Mesenchymal stem cell (in vitro differentiated cells and primary cell): ENCODE data around the gene PAPOLB.
A peak's percentile ranks its signal among the peaks of the same experiment; 100 is the strongest.

Experiments
- DNase-seq: peaks from one replicate; pipeline ENCODE4 v3.0.0-alpha.2; 2013
- H2AFZ ChIP-seq: one replicate; pipeline ENCODE4 v1.6.1; 2013; ENCODE audit warnings: low read depth, mild to moderate bottlenecking, control low read depth, inconsistent platforms, low read length, moderate library complexity
- H2AK5ac ChIP-seq: 2 replicates; pipeline ENCODE4 v1.6.1; 2013; ENCODE audit warnings: low read length, moderate library complexity, mild to moderate bottlenecking, inconsistent platforms; ENCODE audit not compliant: severe bottlenecking
- H2BK120ac ChIP-seq: one replicate; pipeline ENCODE4 v1.6.1; 2013; ENCODE audit warnings: low read depth, mild to moderate bottlenecking, inconsistent platforms, low read length, moderate library complexity
- H2BK12ac ChIP-seq, 2 experiments: one replicate each; pipeline ENCODE4 v1.6.1; 2013; ENCODE audit warnings: inconsistent platforms in 2 of 2, low read length in 2 of 2, mild to moderate bottlenecking in 2 of 2, moderate library complexity in 2 of 2, control low read depth in 1 of 2
- H2BK15ac ChIP-seq: one replicate; pipeline ENCODE4 v1.6.1; 2013; ENCODE audit warnings: mild to moderate bottlenecking, low read depth, inconsistent platforms; ENCODE audit not compliant: poor library complexity, severe bottlenecking
- H2BK5ac ChIP-seq: 2 replicates; pipeline ENCODE4 v1.6.1; 2013; ENCODE audit warnings: low read depth, mild to moderate bottlenecking, low read length, control low read depth, inconsistent platforms; ENCODE audit not compliant: poor library complexity, severe bottlenecking
- H3K14ac ChIP-seq, 2 experiments: one replicate each; pipeline ENCODE4 v1.6.1; 2013; ENCODE audit warnings: inconsistent platforms in 2 of 2, low read length in 2 of 2, control low read depth in 1 of 2, mild to moderate bottlenecking in 1 of 2, moderate library complexity in 1 of 2
- H3K18ac ChIP-seq, 2 experiments: one replicate each; pipeline ENCODE4 v1.6.1; 2013; ENCODE audit warnings: inconsistent platforms in 2 of 2, low read length in 2 of 2, control low read depth in 1 of 2, low read depth in 1 of 2, mild to moderate bottlenecking in 1 of 2
- H3K23ac ChIP-seq, 2 experiments: one replicate each; pipeline ENCODE4 v1.6.1; 2013; ENCODE audit warnings: inconsistent platforms in 2 of 2, low read length in 2 of 2, mild to moderate bottlenecking in 2 of 2, moderate library complexity in 2 of 2, control low read depth in 1 of 2
- H3K27ac ChIP-seq: 2 replicates; pipeline ENCODE4 v1.5.1; 2013; ENCODE audit warnings: mild to moderate bottlenecking, moderate library complexity, low read length, control low read depth, inconsistent platforms; ENCODE audit not compliant: poor library complexity, severe bottlenecking
- H3K27me3 ChIP-seq, 2 experiments: 2 replicates each; pipeline versions ENCODE4 v1.6.1 to v1.7.0; 2013; ENCODE audit warnings: low read length in 2 of 2, mild to moderate bottlenecking in 2 of 2, moderate library complexity in 2 of 2, control low read depth in 1 of 2, inconsistent platforms in 1 of 2; ENCODE audit not compliant: control insufficient read depth in 1 of 2, insufficient read depth in 1 of 2
- H3K36me3 ChIP-seq, 2 experiments: 2 replicates each; pipeline versions ENCODE4 v1.6.1 to v1.7.0; 2013; ENCODE audit warnings: low read length in 2 of 2, control low read depth in 1 of 2, inconsistent platforms in 1 of 2, low read depth in 1 of 2, mild to moderate bottlenecking in 1 of 2; ENCODE audit not compliant: insufficient read depth in 2 of 2, control insufficient read depth in 1 of 2
- H3K4ac ChIP-seq, 2 experiments: one replicate each; pipeline ENCODE4 v1.6.1; 2013; ENCODE audit warnings: inconsistent platforms in 2 of 2, low read length in 2 of 2, mild to moderate bottlenecking in 2 of 2, moderate library complexity in 2 of 2, control low read depth in 1 of 2, low read depth in 1 of 2
- H3K4me1 ChIP-seq: 2 replicates; pipeline ENCODE4 v1.6.1; 2013; ENCODE audit warnings: low read depth, low read length, control low read depth; ENCODE audit not compliant: control insufficient read depth, insufficient read depth
- H3K4me2 ChIP-seq: 2 replicates; pipeline ENCODE4 v1.6.1; 2013; ENCODE audit warnings: low read length, mild to moderate bottlenecking, inconsistent platforms; ENCODE audit not compliant: poor library complexity, severe bottlenecking
- H3K4me3 ChIP-seq, 2 experiments: 2 replicates each; pipeline versions ENCODE4 v1.5.1 to v1.7.0; 2013; ENCODE audit warnings: low read length in 2 of 2, mild to moderate bottlenecking in 2 of 2, control low read depth in 1 of 2, low read depth in 1 of 2; ENCODE audit not compliant: insufficient read depth in 1 of 2
- H3K79me1 ChIP-seq: replicated peaks from 2 replicates; pipeline ENCODE4 v1.6.1; 2013; ENCODE audit warnings: mild to moderate bottlenecking, control low read depth, low read length, inconsistent platforms; ENCODE audit not compliant: poor library complexity, severe bottlenecking
- H3K9ac ChIP-seq: 2 replicates; pipeline ENCODE4 v1.7.0; 2013; ENCODE audit warnings: mild to moderate bottlenecking, low read length, moderate library complexity
- H3K9me3 ChIP-seq: 2 replicates; pipeline ENCODE4 v1.7.0; 2013; ENCODE audit warnings: mild to moderate bottlenecking, low read length; ENCODE audit not compliant: control insufficient read depth
- H4K8ac ChIP-seq: one replicate; pipeline ENCODE4 v1.6.1; 2013; ENCODE audit warnings: inconsistent platforms, mild to moderate bottlenecking, low read length, moderate library complexity
- H4K91ac ChIP-seq: one replicate; pipeline ENCODE4 v1.6.1; 2013; ENCODE audit warnings: mild to moderate bottlenecking, low read length, inconsistent platforms
- WGBS: methylation state at CpG from one replicate; pipeline ENCODE4 v1.1.7; 2013; ENCODE audit warnings: mixed read lengths; 5-methylcytosine and 5-hydroxymethylcytosine counted together

The PAPOLB gene

GRCh38 chr7:4878336-4879335 is 16.8 kb upstream of the PAPOLB start:
- Histone ChIP-seq H3K23ac (no peak overlapping the region), H3K36me3 (no peaks in the 10 kb centered on the region), H3K4ac (no peak overlapping the region), H2BK12ac (no peak overlapping the region), H2BK120ac (no peak overlapping the region), H2BK15ac (no peak overlapping the region), H3K9me3 (no peaks in the 10 kb centered on the region), H3K4me2 (no peak overlapping the region), H3K9ac (no peak overlapping the region), H3K4me1 (peaks cover 17% of the 10 kb centered on the region), H2BK5ac (no peak overlapping the region), H4K91ac (no peak overlapping the region), H3K27me3 (peaks cover 0 to 6% of the 10 kb centered on the region in 2 experiments), H3K27ac (no peak overlapping the region), H2AK5ac (no peak overlapping the region), H3K18ac (no peak overlapping the region), H3K4me3 (no peak overlapping the region), H4K8ac (no peak overlapping the region), H3K79me1 (no peaks in the 10 kb centered on the region), H2AFZ (no peak overlapping the region), H3K14ac (no peak overlapping the region)
- 89% methylated on average over 45 of the region's 45 CpGs for WGBS
- no peak for DNase-seq

DNA sequence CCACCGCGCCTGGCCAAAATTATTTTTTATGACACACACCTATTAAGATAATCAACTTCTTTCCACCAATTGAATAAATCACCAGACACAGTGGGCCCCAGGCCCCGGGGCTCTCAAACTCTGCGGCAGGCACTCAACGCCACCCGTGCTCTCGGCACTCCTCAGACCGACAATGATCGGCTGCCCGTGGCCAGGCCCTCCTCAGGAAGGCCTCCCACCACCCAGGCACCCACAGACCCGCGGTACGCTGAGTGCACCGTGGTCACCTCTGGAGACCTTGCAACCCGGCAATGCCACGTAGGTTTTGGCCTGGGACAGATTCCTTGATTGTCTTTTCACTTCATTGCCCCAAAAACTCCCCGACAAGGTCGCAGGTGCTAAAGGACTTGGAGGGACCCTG is 14.8 kb upstream of the PAPOLB start:
- H3K4ac ChIP-seq: no peak overlapping the region
- no peak overlapping the region for H4K8ac ChIP-seq
- no peak overlapping the region for H2BK5ac ChIP-seq
- no peak overlapping the region for H3K4me2 ChIP-seq
- no peaks in the 10 kb centered on the region for H3K9me3 ChIP-seq
- no peak overlapping the region for H2BK15ac ChIP-seq
- no peak overlapping the region for H2AK5ac ChIP-seq
- H3K23ac ChIP-seq: no peak overlapping the region
- H3K9ac ChIP-seq: no peak overlapping the region
- peaks cover 0 to 6% of the 10 kb centered on the region in 2 experiments for H3K27me3 ChIP-seq
- H3K14ac ChIP-seq: no peak overlapping the region
- no peak overlapping the region for H2BK120ac ChIP-seq
- no peak overlapping the region for H4K91ac ChIP-seq
- H3K4me3 ChIP-seq: no peak overlapping the region
- H3K79me1 ChIP-seq: no peaks in the 10 kb centered on the region
- 96% methylated on average over 18 of the region's 18 CpGs for WGBS
- H2AFZ ChIP-seq: no peak overlapping the region
- DNase-seq: no peak
- no peak overlapping the region for H2BK12ac ChIP-seq
- no peak overlapping the region for H3K18ac ChIP-seq
- no peak overlapping the region for H3K27ac ChIP-seq
- H3K4me1 ChIP-seq: peaks cover 13% of the 10 kb centered on the region
- no peaks in the 10 kb centered on the region for H3K36me3 ChIP-seq

- Histone ChIP-seq H3K23ac (no peak overlapping the region), H2BK12ac (no peak overlapping the region), H3K18ac (no peak overlapping the region), H4K8ac (no peak overlapping the region), H2BK15ac (no peak overlapping the region), H3K79me1 (no peaks in the 10 kb centered on the region), H3K9ac (no peak overlapping the region), H3K4ac (no peak overlapping the region), H3K4me2 (no peak overlapping the region), H3K9me3 (no peaks in the 10 kb centered on the region), H4K91ac (no peak overlapping the region), H2AK5ac (no peak overlapping the region), H3K36me3 (no peaks in the 10 kb centered on the region), H3K4me1 (peaks cover 16% of the 10 kb centered on the region), H3K4me3 (no peak overlapping the region), H3K27ac (no peak overlapping the region), H2BK5ac (no peak overlapping the region), H3K14ac (no peak overlapping the region), H2BK120ac (no peak overlapping the region), H3K27me3 (peaks cover 0 to 6% of the 10 kb centered on the region in 2 experiments), H2AFZ (no peak overlapping the region)
- DNase-seq: no peak
- WGBS: 93% methylated on average over 15 of the region's 15 CpGs
Measured at GRCh38 chr7:4875391-4875790, 13.6 kb upstream of the PAPOLB start.

- Histone ChIP-seq H2AK5ac (no peak overlapping the region), H2BK15ac (no peak overlapping the region), H3K9me3 (no peaks in the 10 kb centered on the region), H4K8ac (no peak overlapping the region), H3K14ac (no peak overlapping the region), H2AFZ (no peak overlapping the region), H3K4me2 (no peak overlapping the region), H3K4me3 (no peak overlapping the region), H3K9ac (no peak overlapping the region), H3K4ac (no peak overlapping the region), H3K18ac (peak overlapping the region in 1 of 2 experiments; percentile 71), H2BK5ac (no peak overlapping the region), H3K23ac (no peak overlapping the region), H3K27me3 (no peaks in the 10 kb centered on the region), H2BK120ac (no peak overlapping the region), H2BK12ac (no peak overlapping the region), H3K4me1 (peaks cover 16% of the 10 kb centered on the region), H3K36me3 (no peaks in the 10 kb centered on the region), H3K79me1 (no peaks in the 10 kb centered on the region), H3K27ac (no peak overlapping the region), H4K91ac (peak overlapping the region; percentile 58)
- 88% methylated on average over 26 of the region's 31 CpGs for WGBS
- no peak for DNase-seq
Measured at GRCh38 chr7:4873071-4873944, 11.5 kb upstream of the PAPOLB start.
